H9 (cell line): Measurements from ENCODE around the gene OR2T27. TPM values are rescaled to one million over a fixed set of nuclear protein-coding genes. Genes with fewer than 3 reads are reported as not detected.

ENCODE experiments used
- DNase-seq: peaks from one replicate; pipeline ENCODE4 v3.0.0-alpha.2; 2017
- H2AFZ ChIP-seq: one replicate; pipeline ENCODE4 v1.6.1; 2013; ENCODE audit warnings: mild to moderate bottlenecking, low read length, control low read depth, moderate library complexity
- H2AK5ac ChIP-seq: 2 replicates; pipeline ENCODE4 v1.6.1; 2013; ENCODE audit warnings: low read length, control low read depth, mixed read lengths; ENCODE audit not compliant: insufficient read length
- H2BK120ac ChIP-seq: one replicate; pipeline ENCODE4 v1.6.1; 2013; ENCODE audit warnings: low read depth, mild to moderate bottlenecking, low read length, control low read depth, inconsistent platforms; ENCODE audit not compliant: poor library complexity, severe bottlenecking
- H2BK12ac ChIP-seq: 2 replicates; pipeline ENCODE4 v1.6.1; 2013; ENCODE audit warnings: low read length, control low read depth, mixed read lengths, low read depth; ENCODE audit not compliant: insufficient read length
- H2BK15ac ChIP-seq: 2 replicates; pipeline ENCODE4 v1.6.1; 2013; ENCODE audit warnings: low read depth, low read length, control low read depth
- H2BK20ac ChIP-seq: one replicate; pipeline ENCODE4 v1.6.1; 2013; ENCODE audit warnings: low read depth, mild to moderate bottlenecking, low read length, control low read depth, inconsistent platforms; ENCODE audit not compliant: poor library complexity, severe bottlenecking
- H2BK5ac ChIP-seq: 2 replicates; pipeline ENCODE4 v1.6.1; 2013; ENCODE audit warnings: low read length, control low read depth, mixed read lengths; ENCODE audit not compliant: insufficient read length
- H3K14ac ChIP-seq: 2 replicates; pipeline ENCODE4 v1.6.1; 2013; ENCODE audit warnings: low read length, control low read depth; ENCODE audit not compliant: insufficient read depth
- H3K18ac ChIP-seq: 2 replicates; pipeline ENCODE4 v1.6.1; 2013; ENCODE audit warnings: low read depth, mild to moderate bottlenecking, mixed read lengths, low read length, control low read depth; ENCODE audit not compliant: insufficient read length
- H3K23ac ChIP-seq: 2 replicates; pipeline ENCODE4 v1.6.1; 2013; ENCODE audit warnings: low read length, control low read depth, mixed read lengths, low read depth; ENCODE audit not compliant: insufficient read length
- H3K23me2 ChIP-seq: 2 replicates; pipeline ENCODE4 v1.6.1; 2013; ENCODE audit warnings: low read depth, mild to moderate bottlenecking, mixed read lengths, low read length, control low read depth; ENCODE audit not compliant: insufficient read length, poor library complexity, severe bottlenecking
- H3K27ac ChIP-seq: 2 replicates; pipeline ENCODE4 v1.5.1; 2013; ENCODE audit warnings: low read length, control low read depth, mixed read lengths, low read depth; ENCODE audit not compliant: insufficient read length
- H3K27me3 ChIP-seq: 2 replicates; pipeline ENCODE4 v1.6.1; 2013; ENCODE audit warnings: low read length, control low read depth, inconsistent platforms; ENCODE audit not compliant: insufficient read depth
- H3K4ac ChIP-seq: 2 replicates; pipeline ENCODE4 v1.6.1; 2013; ENCODE audit warnings: low read depth, mild to moderate bottlenecking, control low read depth, inconsistent platforms, low read length, moderate library complexity
- H3K4me1 ChIP-seq: 2 replicates; pipeline ENCODE4 v1.6.1; 2013; ENCODE audit warnings: low read length, control low read depth, inconsistent platforms; ENCODE audit not compliant: insufficient read depth
- H3K4me2 ChIP-seq: 2 replicates; pipeline ENCODE4 v1.6.1; 2013; ENCODE audit warnings: low read length, control low read depth, mixed read lengths; ENCODE audit not compliant: insufficient read length, insufficient read depth
- H3K56ac ChIP-seq: 2 replicates; pipeline ENCODE4 v1.6.1; 2013; ENCODE audit warnings: low read depth, mild to moderate bottlenecking, mixed read lengths, low read length, control low read depth; ENCODE audit not compliant: insufficient read length
- H3K79me1 ChIP-seq: 2 replicates; pipeline ENCODE4 v1.6.1; 2013; ENCODE audit warnings: low read depth, mild to moderate bottlenecking, moderate library complexity, low read length, control low read depth, inconsistent platforms; ENCODE audit not compliant: insufficient read depth, poor library complexity, severe bottlenecking
- H3K79me2 ChIP-seq: 2 replicates; pipeline ENCODE4 v1.6.1; 2013; ENCODE audit warnings: low read length, control low read depth, inconsistent platforms; ENCODE audit not compliant: insufficient read depth
- H3K9ac ChIP-seq: 2 replicates; pipeline ENCODE4 v1.6.1; 2013; ENCODE audit warnings: low read length, control low read depth, mixed read lengths; ENCODE audit not compliant: insufficient read length; ENCODE audit errors: extremely low read depth
- H3K9me3 ChIP-seq: one replicate; pipeline ENCODE4 v1.6.1; 2013; ENCODE audit warnings: low read depth, low read length, inconsistent platforms; ENCODE audit not compliant: control insufficient read depth
- H3T11ph ChIP-seq: one replicate; pipeline ENCODE4 v1.6.1; 2013; ENCODE audit warnings: mild to moderate bottlenecking, low read length, control low read depth, inconsistent platforms
- H4K20me1 ChIP-seq: one replicate; pipeline ENCODE4 v1.6.1; 2013; ENCODE audit not compliant: control insufficient read depth, insufficient read length, insufficient read depth
- H4K5ac ChIP-seq: 2 replicates; pipeline ENCODE4 v1.6.1; 2013; ENCODE audit warnings: low read depth, mild to moderate bottlenecking, mixed read lengths, low read length, control low read depth; ENCODE audit not compliant: insufficient read length
- H4K8ac ChIP-seq: replicated peaks from 2 replicates; pipeline ENCODE4 v1.6.1; 2013; ENCODE audit warnings: low read length, control low read depth, mixed read lengths, low read depth; ENCODE audit not compliant: insufficient read length
- H4K91ac ChIP-seq: 2 replicates; pipeline ENCODE4 v1.6.1; 2013; ENCODE audit warnings: low read depth, mild to moderate bottlenecking, moderate library complexity, mixed read lengths, low read length, control low read depth; ENCODE audit not compliant: insufficient read length
- H3K27ac Mint-ChIP-seq, 3 experiments: 2 replicates in 2 of 3; 3 replicates in 1 of 3; pipeline ENCODE4 v1.8.0; 2020 to 2021; ENCODE audit warnings: mixed read lengths in 3 of 3, mild to moderate bottlenecking in 1 of 3, moderate library complexity in 1 of 3
- H3K27me3 Mint-ChIP-seq: 2 replicates; pipeline ENCODE4 v1.8.0; 2021; ENCODE audit warnings: low read depth, mild to moderate bottlenecking, moderate library complexity, mixed read lengths
- H3K36me3 Mint-ChIP-seq, 3 experiments: 2 replicates in 2 of 3; 3 replicates in 1 of 3; pipeline ENCODE4 v1.8.0; 2020 to 2021; ENCODE audit warnings: low read depth in 3 of 3, mixed read lengths in 3 of 3; ENCODE audit not compliant: insufficient read depth in 1 of 3
- H3K4me1 Mint-ChIP-seq, 2 experiments: 2 replicates each; pipeline ENCODE4 v1.8.0; 2020; ENCODE audit warnings: mixed read lengths in 2 of 2
- H3K4me3 Mint-ChIP-seq, 2 experiments: 2 replicates in 1 of 2; 3 replicates in 1 of 2; pipeline ENCODE4 v1.8.0; 2020 to 2021; ENCODE audit warnings: mild to moderate bottlenecking in 2 of 2, mixed read lengths in 2 of 2, moderate library complexity in 1 of 2
- H3K9me3 Mint-ChIP-seq, 2 experiments: 2 replicates in 1 of 2; 3 replicates in 1 of 2; pipeline ENCODE4 v1.8.0; 2020; ENCODE audit warnings: mild to moderate bottlenecking in 2 of 2, mixed read lengths in 2 of 2, moderate library complexity in 1 of 2
- CTCF ChIP-seq: fragments of 200-600 bp; sonication (generic); conservative IDR thresholded peaks from 3 replicates; pipeline ENCODE4 v1.8.0; 2021; ENCODE audit warnings: antibody characterized with exemption, mild to moderate bottlenecking
- WGBS: extraction: QIAGEN DNeasy Blood & Tissue Kit; methylation state at CpG from one replicate; pipeline ENCODE4 v1.1.7; 2013; ENCODE audit warnings: missing lambda C conversion rate, low lambda C conversion rate, mixed read lengths; ENCODE audit not compliant: insufficient read length; ENCODE audit errors: extremely low coverage; 5-methylcytosine and 5-hydroxymethylcytosine counted together
- total RNA-seq: library from RNA; stranded (reverse); gene quantifications from 2 replicates; pipeline ENCODE4 v1.2.1, GENCODE V29; 2021

The OR2T27 gene
- total RNA-seq, 1 experiment from 2014 or later: not detected

- Mint-ChIP-seq H3K36me3 (peaks cover 4 to 21% (median 6%) of the 10 kb centered on the region in 3 experiments; a peak in 5 of 7 replicates), H3K27me3 (no peaks in the 10 kb centered on the region), H3K9me3 (peaks cover 71 to 75% of the 10 kb centered on the region in 2 experiments), H3K27ac (no peak overlapping the region), H3K4me1 (no peaks in the 10 kb centered on the region), H3K4me3 (no peak overlapping the region)
- Histone ChIP-seq H3K4me1 (no peaks in the 10 kb centered on the region), H4K5ac (no peak overlapping the region), H2BK12ac (no peak overlapping the region), H3K23ac (no peak overlapping the region), H3K79me2 (no peaks in the 10 kb centered on the region), H3K14ac (no peak overlapping the region), H2BK120ac (no peak overlapping the region), H4K91ac (no peak overlapping the region), H2AK5ac (no peak overlapping the region), H3K27me3 (no peaks in the 10 kb centered on the region), H3K56ac (no peak overlapping the region), H3K4me2 (no peak overlapping the region), H3K9ac (no peak overlapping the region), H2AFZ (no peak overlapping the region), H3K23me2 (no peaks in the 10 kb centered on the region), H3T11ph (no peak overlapping the region), H3K4ac (no peak overlapping the region), H4K8ac (no peak overlapping the region), H3K27ac (no peak overlapping the region), H3K9me3 (peaks cover 79% of the 10 kb centered on the region), H2BK5ac (no peak overlapping the region), H2BK15ac (no peak overlapping the region), H3K79me1 (no peaks in the 10 kb centered on the region), H3K18ac (no peak overlapping the region), H2BK20ac (no peak overlapping the region), H4K20me1 (no peaks in the 10 kb centered on the region)
- no peak for TF ChIP-seq CTCF
- DNase-seq: no peak
- WGBS: no CpG with 5 or more reads among the region's 6 CpGs
Measured at GRCh38 chr1:248697907-248698306, 42.6 kb upstream of the OR2T27 start.
